GM10248 (cell line): ENCODE measurements around the gene SSNA1.

Experiments used
- CTCF ChIA-PET: fragments of 300-600 bp; sonication (Branson Sonifier 250); formaldehyde crosslinking; extraction: SDS; loops from one replicate; lab custom pipeline; 2021; ENCODE audit warnings: antibody characterized with exemption; lab: Yijun Ruan, JAX
- POLR2A ChIA-PET: fragments of 350-650 bp; sonication (Branson Sonifier 250); formaldehyde crosslinking; extraction: SDS; loops from one replicate; lab custom pipeline; 2020; ENCODE audit warnings: antibody characterized with exemption; lab: Yijun Ruan, JAX
- DNase-seq: peaks from one replicate; pipeline ENCODE4 v3.0.0; 2012; ENCODE audit errors: extremely low spot score
- CTCF ChIP-seq: IDR thresholded peaks from 2 replicates; pipeline ENCODE4 v1.5.1; 2012; ENCODE audit warnings: mild to moderate bottlenecking, low read depth; ENCODE audit errors: extremely low read depth, missing control alignments, control extremely low read depth

The SSNA1 gene

DNA sequence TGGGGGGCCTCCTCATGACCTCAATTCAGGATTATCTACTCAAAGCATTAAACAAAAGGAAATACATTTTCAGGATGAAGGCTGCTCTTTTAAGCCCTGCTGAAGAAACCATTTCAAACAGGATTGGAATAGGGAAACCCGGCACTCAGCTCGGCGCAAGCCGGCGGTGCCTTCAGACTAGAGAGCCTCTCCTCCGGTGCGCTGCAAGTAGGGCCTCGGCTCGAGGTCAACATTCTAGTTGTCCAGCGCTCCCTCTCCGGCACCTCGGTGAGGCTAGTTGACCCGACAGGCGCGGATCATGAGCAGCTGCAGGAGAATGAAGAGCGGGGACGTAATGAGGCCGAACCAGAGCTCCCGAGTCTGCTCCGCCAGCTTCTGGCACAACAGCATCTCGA is 16.3 kb downstream of the SSNA1 start:
- ChIA-PET CTCF (interaction anchor here (1.3 to 3.9 kb wide), 7 partner anchors 9 to 75 kb away, joined by 3 to 18 read pairs (median 3); partner anchors contain the start of genes ANAPC2, CYSRT1, RNF224 and SSNA1), POLR2A (interaction anchor here (0.6 to 1.0 kb wide), 2 partner anchors 19 to 38 kb away, joined by 3 to 5 read pairs; no protein-coding TSS in a partner anchor)
- no peak for DNase-seq
- TF ChIP-seq CTCF = no peak

DNA sequence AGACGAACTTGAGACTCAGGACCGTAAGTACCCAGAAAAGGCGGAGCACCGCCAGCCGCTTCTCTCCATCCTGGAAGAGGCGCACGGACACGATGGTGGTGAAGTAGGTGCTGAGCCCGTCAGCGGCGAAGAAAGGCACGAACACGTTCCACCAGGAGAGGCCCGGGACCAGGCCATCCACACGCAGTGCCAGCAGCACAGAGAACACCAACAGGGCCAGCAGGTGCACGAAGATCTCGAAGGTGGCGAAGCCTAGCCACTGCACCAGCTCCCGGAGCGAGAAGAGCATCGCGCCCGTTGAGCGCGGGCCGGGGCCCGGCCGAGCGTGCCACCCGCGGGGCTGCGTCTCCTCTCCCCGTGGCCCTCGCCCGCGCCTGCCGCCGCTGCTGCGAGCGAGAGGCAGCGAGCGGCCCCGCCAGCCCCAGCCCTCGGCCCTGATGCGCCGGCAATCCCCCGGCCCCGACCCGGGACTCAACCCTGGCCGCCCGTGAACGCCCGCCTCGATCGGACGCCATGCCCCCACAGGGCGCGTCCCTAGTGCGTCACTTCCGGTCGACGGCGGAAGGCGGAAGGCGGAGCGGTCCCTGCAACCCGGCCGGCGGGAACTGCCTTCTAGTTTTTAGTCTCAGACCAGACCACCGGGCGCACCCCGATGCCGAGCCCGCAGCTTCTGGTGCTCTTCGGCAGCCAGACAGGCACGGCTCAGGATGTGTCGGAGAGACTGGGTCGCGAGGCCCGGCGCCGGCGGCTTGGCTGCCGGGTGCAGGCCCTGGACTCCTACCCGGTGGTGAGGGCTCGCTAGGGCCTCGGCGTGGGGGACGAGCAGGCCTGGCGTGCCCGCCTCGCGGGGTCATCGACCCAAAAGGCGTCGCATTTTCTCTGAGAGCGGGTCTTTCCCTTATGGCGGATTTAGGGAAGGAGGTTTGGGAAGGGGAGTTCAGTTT is 16.9 kb downstream of the SSNA1 start, which contains the start of the genes NDOR1 and TMEM203:
Gene NDOR1 (plus strand): TSS at position 575 of the 944 bp plus-strand sequence. CDS start 78 bp downstream, at position 653.
Gene TMEM203 (minus strand): TSS at position 523 of the 944 bp plus-strand sequence. CDS start 234 bp downstream, at position 289.
- ChIA-PET POLR2A (interaction anchor here (0.6 to 1.0 kb wide), 2 partner anchors 18 to 37 kb away, joined by 3 to 5 read pairs; no protein-coding TSS in a partner anchor), CTCF (interaction anchor here (1.0 to 3.9 kb wide), 7 partner anchors 16 to 57 kb away, joined by 3 to 18 read pairs (median 7); partner anchors contain the start of genes ANAPC2, CYSRT1, RNF224 and SSNA1)
- TF ChIP-seq CTCF = no peak
- peak; percentile 96 for DNase-seq

DNA sequence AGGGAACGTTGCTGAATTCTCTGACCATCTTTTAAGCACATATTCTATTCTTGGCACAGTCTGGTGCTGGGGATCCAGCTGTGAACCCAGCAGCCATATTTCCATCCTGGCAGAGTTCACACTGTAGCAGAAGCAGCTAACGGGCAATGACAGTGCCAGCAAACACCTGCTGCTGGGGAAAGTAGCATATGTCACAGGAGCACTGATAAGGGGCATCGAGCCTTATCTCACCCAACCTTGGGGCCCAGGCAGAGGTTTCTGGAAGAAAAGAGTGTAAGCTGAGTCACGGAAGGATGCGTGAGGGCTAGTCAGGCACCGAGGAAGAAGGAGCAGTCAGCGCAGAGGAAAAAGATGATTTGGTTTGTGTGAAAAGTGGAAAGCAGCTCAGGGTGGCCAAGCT is 18.1 kb downstream of the SSNA1 start:
- ChIA-PET POLR2A (no interaction called here), CTCF (interaction anchor here (0.8 to 2.6 kb wide), 6 partner anchors 10 to 49 kb away, joined by 3 to 7 read pairs (median 5); partner anchors contain the start of genes ANAPC2, RNF224 and SSNA1)
- TF ChIP-seq CTCF = no peak
- no peak for DNase-seq

GRCh38 chr9:137211532-137211931 is 23.1 kb downstream of the SSNA1 start:
- CTCF ChIA-PET = interaction anchor here (1.5 to 2.6 kb wide), 2 partner anchors 9 to 12 kb away, joined by 3 to 9 read pairs; partner anchors contain the start of gene RNF208
- no peak for DNase-seq
- POLR2A ChIA-PET = no interaction called here
- TF ChIP-seq CTCF = no peak

- DNase-seq = no peak
- POLR2A ChIA-PET = no interaction called here
- no peak for TF ChIP-seq CTCF
- CTCF ChIA-PET = interaction anchor here (1.2 kb wide), 1 partner anchor 9 kb away, joined by 4 read pairs; no protein-coding TSS in a partner anchor
Measured at GRCh38 chr9:137212520-137212919, 24.0 kb downstream of the SSNA1 start.
